Suprapubic skin (tissue), 4 donors: Measurements from ENCODE around the gene FAM229A. TPM values are rescaled to one million over a fixed set of nuclear protein-coding genes. Genes with fewer than 3 reads are reported as not detected.

Source experiments
- DNase-seq, 2 donors: peaks; one replicate each; pipeline ENCODE4 v3.0.0-alpha.2; 2019; ENCODE audit warnings: low spot score in 2 of 2
- H3K27ac ChIP-seq: fragments of 200-600 bp; sonication (generic); one replicate; pipeline ENCODE4 v1.5.1; 2019
- H3K27me3 ChIP-seq: fragments of 200-600 bp; sonication (generic); one replicate; pipeline ENCODE4 v1.5.1; 2019
- H3K36me3 ChIP-seq: fragments of 200-600 bp; sonication (generic); one replicate; pipeline ENCODE4 v1.5.1; 2019
- H3K4me1 ChIP-seq: fragments of 200-600 bp; sonication (generic); one replicate; pipeline ENCODE4 v1.5.1; 2019
- H3K4me3 ChIP-seq: fragments of 200-600 bp; sonication (generic); one replicate; pipeline ENCODE4 v1.5.1; 2019; ENCODE audit warnings: mild to moderate bottlenecking
- H3K9me3 ChIP-seq: fragments of 200-600 bp; sonication (generic); one replicate; pipeline ENCODE4 v1.5.1; 2019
- CTCF ChIP-seq, 2 donors: fragments of 200-600 bp in 1 of 2; fragments of 450-650 bp in 1 of 2; sonication (generic) in 1 of 2; IDR thresholded peaks; one replicate each; pipeline ENCODE4 v1.5.1; 2016 to 2019; ENCODE audit warnings: antibody characterized with exemption in 2 of 2, mild to moderate bottlenecking in 1 of 2, moderate library complexity in 1 of 2
- EP300 ChIP-seq: sonication (generic); formaldehyde crosslinking; IDR thresholded peaks from one replicate; pipeline ENCODE4 v1.6.1; 2017; ENCODE audit warnings: antibody characterized with exemption
- POLR2A ChIP-seq, 2 donors: fragments of 450-650 bp; IDR thresholded peaks; one replicate each; pipeline ENCODE4 v1.6.1; 2017; ENCODE audit warnings: antibody characterized with exemption in 2 of 2, mild to moderate bottlenecking in 2 of 2, moderate library complexity in 2 of 2
- POLR2AphosphoS5 ChIP-seq, 3 donors: sonication (generic); formaldehyde crosslinking; IDR thresholded peaks; one replicate each; pipeline ENCODE4 v1.6.1; 2017; ENCODE audit warnings: antibody characterized with exemption in 3 of 3
- WGBS: methylation state at CpG from one replicate; pipeline ENCODE4 v1.1.5; 2018; 5-methylcytosine and 5-hydroxymethylcytosine counted together
- total RNA-seq, 4 donors: library from RNA; depleted of rRNA; stranded (reverse); fragments of >200 nt; gene quantifications; one replicate each; pipeline ENCODE4 v1.1.0, GENCODE V29; 2016

The FAM229A gene
- total RNA-seq, 4 donors from 2014 or later = 4.4 to 41.8 (median 16.3) TPM

- no peak overlapping the region for H3K27ac ChIP-seq
- no peak overlapping the region for H3K4me3 ChIP-seq
- WGBS = 78% methylated on average over 9 of the region's 9 CpGs
- H3K9me3 ChIP-seq = no peaks in the 10 kb centered on the region
- H3K4me1 ChIP-seq = peaks cover 22% of the 10 kb centered on the region
- TF ChIP-seq EP300 (no peak), CTCF (IDR thresholded peaks at IDR 0.05) (no peak), POLR2AphosphoS5 (IDR thresholded peaks at IDR 0.05) (no peak), POLR2A (IDR thresholded peaks at IDR 0.05) (no peak)
- no peak for DNase-seq
- no peaks in the 10 kb centered on the region for H3K27me3 ChIP-seq
- H3K36me3 ChIP-seq = no peaks in the 10 kb centered on the region
Measured at GRCh38 chr1:32346532-32347157, 15.6 kb downstream of the FAM229A start.

DNA sequence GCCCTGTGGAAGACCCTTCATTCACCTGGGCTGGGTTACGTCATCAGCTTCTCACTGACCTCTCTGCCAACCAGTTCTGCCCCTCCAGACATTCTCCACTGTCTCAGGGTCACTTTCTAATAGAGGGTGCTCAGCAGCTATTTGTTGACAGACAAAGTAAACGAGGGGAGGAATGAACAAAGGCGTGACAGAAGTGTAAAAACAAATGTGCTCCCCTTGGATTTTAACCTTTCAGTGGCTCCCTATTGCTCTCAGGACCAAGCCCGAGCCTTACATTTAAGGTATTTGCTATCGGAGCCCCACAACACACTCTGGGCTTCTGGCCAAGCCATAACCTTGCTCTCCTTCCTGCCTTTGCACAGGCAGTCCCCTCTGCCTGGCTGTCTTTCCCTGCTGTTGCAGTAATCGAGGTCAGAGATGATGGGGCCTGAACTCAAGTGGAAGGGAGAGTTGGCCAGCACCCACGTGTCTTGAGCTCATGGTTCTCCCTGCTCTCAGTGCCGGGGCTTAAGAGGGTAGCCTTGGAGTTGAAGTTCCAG lies 16.9 kb downstream of the FAM229A start:
- Histone ChIP-seq H3K27me3 (no peaks in the 10 kb centered on the region), H3K4me1 (peaks cover 20% of the 10 kb centered on the region), H3K27ac (no peak overlapping the region), H3K4me3 (no peak overlapping the region), H3K36me3 (no peaks in the 10 kb centered on the region), H3K9me3 (no peaks in the 10 kb centered on the region)
- TF ChIP-seq CTCF (IDR thresholded peaks at IDR 0.05) = no peak
- no peak for TF ChIP-seq EP300
- TF ChIP-seq POLR2A (IDR thresholded peaks at IDR 0.05) = no peak
- no peak for TF ChIP-seq POLR2AphosphoS5 (IDR thresholded peaks at IDR 0.05)
- 64% methylated on average over 8 of the region's 8 CpGs for WGBS
- no peak for DNase-seq

GRCh38 chr1:32342704-32343103 lies 19.6 kb downstream of the FAM229A start:
- DNase-seq = no peak
- H3K27me3 ChIP-seq = no peaks in the 10 kb centered on the region
- peaks cover 24% of the 10 kb centered on the region for H3K4me1 ChIP-seq
- no peak overlapping the region for H3K4me3 ChIP-seq
- no peak for TF ChIP-seq EP300
- no peak for TF ChIP-seq CTCF (IDR thresholded peaks at IDR 0.05)
- TF ChIP-seq POLR2AphosphoS5 (IDR thresholded peaks at IDR 0.05) = no peak
- TF ChIP-seq POLR2A (IDR thresholded peaks at IDR 0.05) = no peak
- H3K27ac ChIP-seq = no peak overlapping the region
- 91% methylated on average over 10 of the region's 10 CpGs for WGBS
- no peaks in the 10 kb centered on the region for H3K36me3 ChIP-seq
- H3K9me3 ChIP-seq = no peaks in the 10 kb centered on the region

GRCh38 chr1:32341971-32342370 lies 20.3 kb downstream of the FAM229A start:
- Histone ChIP-seq H3K9me3 (no peaks in the 10 kb centered on the region), H3K36me3 (no peaks in the 10 kb centered on the region), H3K27me3 (no peaks in the 10 kb centered on the region), H3K4me3 (no peak overlapping the region), H3K27ac (no peak overlapping the region), H3K4me1 (peaks cover 31% of the 10 kb centered on the region)
- no peak for DNase-seq
- 35% methylated on average over 5 of the region's 5 CpGs for WGBS
- TF ChIP-seq POLR2A (IDR thresholded peaks at IDR 0.05) = no peak
- no peak for TF ChIP-seq EP300
- TF ChIP-seq CTCF (IDR thresholded peaks at IDR 0.05) = no peak
- TF ChIP-seq POLR2AphosphoS5 (IDR thresholded peaks at IDR 0.05) = no peak

DNA sequence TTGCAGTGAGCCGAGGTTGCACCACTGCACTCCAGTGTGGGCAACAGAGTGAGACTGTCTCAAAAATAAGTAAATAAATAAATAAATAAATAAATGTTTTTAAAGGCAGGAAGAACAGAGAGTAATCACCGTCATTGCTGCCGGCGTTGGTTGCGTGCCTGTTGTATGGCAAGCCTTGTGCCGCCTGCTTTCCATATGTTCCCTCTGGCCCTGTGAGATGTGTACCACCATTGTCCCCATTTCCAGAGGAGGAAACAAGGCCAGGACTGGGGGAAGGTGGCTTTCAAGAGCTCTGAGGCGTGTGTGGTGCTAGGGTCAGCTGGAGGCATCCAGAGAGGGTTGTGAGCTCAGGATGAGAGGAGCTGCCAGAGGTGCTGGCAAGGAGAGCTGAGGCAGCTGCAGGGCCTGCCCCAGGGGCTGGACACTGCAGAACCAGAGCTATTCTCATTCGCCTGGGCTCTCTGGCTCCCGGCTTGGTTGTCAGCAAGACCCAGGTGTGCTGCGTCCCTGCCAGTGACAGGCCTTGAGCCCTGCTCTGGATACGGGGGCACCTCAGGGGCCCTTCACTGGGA lies 21.0 kb downstream of the FAM229A start:
- H3K4me1 ChIP-seq = peaks cover 38% of the 10 kb centered on the region
- no peak for DNase-seq
- WGBS = 86% methylated on average over 9 of the region's 11 CpGs
- TF ChIP-seq POLR2AphosphoS5 (IDR thresholded peaks at IDR 0.05) (no peak), EP300 (no peak), POLR2A (IDR thresholded peaks at IDR 0.05) (no peak), CTCF (IDR thresholded peaks at IDR 0.05) (no peak)
- H3K36me3 ChIP-seq = no peaks in the 10 kb centered on the region
- no peaks in the 10 kb centered on the region for H3K9me3 ChIP-seq
- no peak overlapping the region for H3K27ac ChIP-seq
- H3K4me3 ChIP-seq = no peak overlapping the region
- H3K27me3 ChIP-seq = no peaks in the 10 kb centered on the region
